NCI-H345 (cell line): ENCODE data around the gene PIGM.
A peak's percentile ranks its signal among the peaks of the same experiment; 100 is the strongest.

Experiments
- DNase-seq: peaks from one replicate; lab custom pipeline; 2025; lab: John Stamatoyannopoulos, UW

The PIGM gene

GRCh38 chr1:160022330-160023310 lies 9.2 kb downstream of the PIGM start:
- DNase-seq, result peak; percentile 18

- DNase-seq, result no peak
These were observed 10.3 kb downstream of the PIGM start for GRCh38 chr1:160021376-160022074.

- DNase-seq, result no peak
These were observed 11.6 kb downstream of the PIGM start for GRCh38 chr1:160020196-160020595.

DNA sequence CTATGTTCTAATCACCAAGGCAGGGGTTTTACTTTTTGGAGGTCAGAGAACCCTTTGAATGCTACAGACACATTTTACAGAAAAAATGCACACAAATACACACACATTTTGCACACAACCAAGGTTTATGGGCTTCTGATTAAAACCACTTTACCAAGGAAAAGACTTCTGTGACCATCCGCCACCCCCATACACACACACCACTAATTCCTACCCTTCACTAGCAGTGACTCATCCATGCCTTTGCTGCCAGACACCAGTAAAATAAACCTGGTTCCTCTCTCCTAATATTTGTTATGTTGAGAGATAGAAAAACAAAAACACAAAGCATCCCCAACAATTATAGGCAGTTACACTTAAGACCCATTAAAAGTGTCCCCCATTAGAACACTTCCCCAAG lies 12.9 kb downstream of the PIGM start:
- DNase-seq, result no peak

GRCh38 chr1:160018347-160018746 lies 13.4 kb downstream of the PIGM start:
- no peak for DNase-seq

GRCh38 chr1:160017592-160017991 lies 14.2 kb downstream of the PIGM start:
- no peak for DNase-seq

DNA sequence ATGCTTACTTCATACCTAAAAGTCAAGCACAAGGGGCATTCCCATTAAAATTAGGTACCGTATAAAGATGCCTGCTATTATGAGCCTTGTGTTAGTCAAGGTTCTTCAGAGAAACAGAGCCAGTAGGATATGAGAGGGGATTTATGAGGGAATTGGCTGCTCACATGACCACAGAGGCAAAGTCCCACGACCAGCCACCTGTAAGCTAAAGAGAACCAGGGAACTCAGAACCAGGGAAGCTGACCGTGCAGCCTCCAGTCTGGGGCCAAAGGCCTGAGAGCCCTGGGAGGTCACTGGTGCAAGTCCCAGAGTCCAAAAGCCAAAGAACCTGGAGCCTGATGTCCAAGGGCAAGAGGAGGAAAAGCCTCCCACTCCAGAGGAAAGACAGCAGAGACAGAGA lies 20.0 kb downstream of the PIGM start:
- no peak for DNase-seq

- no peak for DNase-seq
These were observed 22.0 kb downstream of the PIGM start for GRCh38 chr1:160009801-160010200.

- DNase-seq, result no peak
These were observed 22.7 kb downstream of the PIGM start for GRCh38 chr1:160009081-160009480.

- DNase-seq, result peak; percentile 43
These were observed 24.1 kb downstream of the PIGM start for GRCh38 chr1:160007577-160008200.

DNA sequence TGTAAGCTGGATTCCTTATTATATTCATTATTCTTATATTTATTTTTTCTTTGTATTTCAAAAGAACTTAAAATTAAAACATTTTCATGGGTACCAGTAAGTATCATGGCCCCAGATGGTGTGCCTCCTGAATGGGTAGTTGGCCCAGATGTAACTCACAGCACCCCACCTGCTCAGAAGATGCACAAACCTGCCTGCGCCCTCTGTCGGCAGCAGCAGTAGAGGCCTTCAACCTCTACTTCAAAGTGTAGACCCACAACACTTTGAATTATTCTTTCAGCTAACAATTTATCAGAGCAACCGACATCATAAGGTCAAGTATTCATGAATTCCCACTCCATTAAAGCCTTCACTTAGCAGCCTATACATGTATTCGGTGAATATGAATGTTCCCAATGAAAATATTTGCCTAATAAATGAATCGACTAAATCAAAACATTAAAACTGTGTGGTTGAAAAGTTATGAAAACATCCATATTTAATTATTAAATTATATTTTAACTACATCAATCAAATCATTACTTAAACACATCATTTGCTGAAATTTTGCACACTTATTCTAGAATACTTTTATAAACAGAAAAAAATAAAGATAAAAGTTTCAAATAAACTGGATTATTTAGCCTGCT lies 25.4 kb downstream of the PIGM start:
- DNase-seq, result peak; percentile 79

- DNase-seq, result no peak
These were observed 26.7 kb downstream of the PIGM start for GRCh38 chr1:160005070-160005469.

DNA sequence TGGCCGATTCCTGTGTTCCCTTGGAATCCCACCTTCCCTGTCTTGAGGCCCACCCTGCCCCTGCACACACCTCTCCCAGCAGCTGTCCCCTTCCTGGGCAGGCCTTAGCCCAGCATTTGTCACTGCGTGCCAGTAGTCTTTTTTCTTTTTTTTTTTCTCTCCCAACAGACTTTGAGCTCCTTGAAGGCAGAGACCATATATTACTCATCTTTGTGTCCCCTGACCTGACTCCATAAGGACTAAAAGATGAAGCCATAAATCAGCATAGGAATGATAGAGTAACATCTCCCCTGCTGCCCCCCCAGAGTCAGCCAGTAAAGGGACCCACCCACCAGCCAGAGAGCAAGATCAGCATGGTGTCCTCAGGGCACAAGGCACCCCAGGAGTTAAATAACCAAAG lies 27.4 kb downstream of the PIGM start:
- no peak for DNase-seq

GRCh38 chr1:160004001-160004400 lies 27.8 kb downstream of the PIGM start:
- DNase-seq, result no peak

DNA sequence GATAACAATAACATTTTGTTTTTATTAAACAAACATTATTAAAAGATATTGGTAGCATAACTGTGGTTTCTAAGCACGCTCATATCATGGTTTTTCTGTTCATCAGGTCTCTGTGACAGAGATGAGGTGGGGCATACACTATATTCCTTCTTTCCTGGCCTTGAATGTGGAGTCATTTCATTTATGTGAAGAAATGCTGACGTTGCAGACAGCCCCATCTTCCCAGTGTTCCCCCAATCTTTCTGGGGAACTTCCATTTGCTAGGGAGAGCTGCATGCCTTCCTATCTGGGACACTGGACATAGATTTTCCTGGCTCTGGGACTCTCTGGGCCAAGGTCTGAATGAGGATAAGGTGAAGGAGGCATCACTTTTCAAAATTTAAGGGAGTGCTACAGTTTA lies 30.4 kb downstream of the PIGM start:
- DNase-seq, result no peak

GRCh38 chr1:159999204-159999603 lies 32.6 kb downstream of the PIGM start:
- no peak for DNase-seq

DNA sequence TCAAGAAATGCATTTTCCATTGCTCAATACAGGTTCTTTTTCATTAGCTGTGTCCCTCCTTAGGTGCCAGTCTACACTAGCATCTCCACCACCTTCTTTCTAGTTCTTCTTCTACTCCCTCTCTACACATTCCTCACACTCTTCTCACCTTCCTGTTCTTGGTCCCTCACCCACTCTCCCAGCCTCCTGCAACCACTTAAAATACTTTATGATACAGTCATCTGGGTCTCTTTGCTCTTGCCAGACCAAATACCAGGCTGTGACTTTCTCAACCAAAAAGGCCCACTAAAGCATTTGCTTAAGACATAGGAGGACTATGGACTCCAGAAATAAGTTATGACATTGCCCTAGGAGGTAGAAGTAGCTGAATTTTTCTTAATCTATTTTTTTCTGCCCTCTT lies 35.1 kb downstream of the PIGM start:
- no peak for DNase-seq

DNA sequence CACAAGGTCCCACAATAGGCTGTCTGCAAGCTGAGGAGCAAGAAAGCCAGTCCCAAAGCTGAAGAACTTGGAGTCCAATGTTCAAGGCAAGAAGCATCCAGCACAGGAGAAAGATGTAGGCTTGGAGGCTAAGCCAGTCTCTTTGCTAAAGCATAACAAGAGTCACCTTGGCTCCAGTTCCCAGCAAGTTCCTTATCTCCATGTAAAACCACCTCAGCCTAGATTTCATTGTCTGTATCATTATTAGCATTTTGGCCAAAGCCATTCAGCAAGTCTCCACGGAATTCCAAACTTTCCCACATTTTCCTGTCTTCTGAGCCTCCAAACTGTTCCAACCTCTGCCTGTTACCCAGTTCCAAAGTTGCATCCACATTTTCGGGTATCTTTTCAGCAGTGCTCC lies 36.9 kb downstream of the PIGM start:
- DNase-seq, result no peak

DNA sequence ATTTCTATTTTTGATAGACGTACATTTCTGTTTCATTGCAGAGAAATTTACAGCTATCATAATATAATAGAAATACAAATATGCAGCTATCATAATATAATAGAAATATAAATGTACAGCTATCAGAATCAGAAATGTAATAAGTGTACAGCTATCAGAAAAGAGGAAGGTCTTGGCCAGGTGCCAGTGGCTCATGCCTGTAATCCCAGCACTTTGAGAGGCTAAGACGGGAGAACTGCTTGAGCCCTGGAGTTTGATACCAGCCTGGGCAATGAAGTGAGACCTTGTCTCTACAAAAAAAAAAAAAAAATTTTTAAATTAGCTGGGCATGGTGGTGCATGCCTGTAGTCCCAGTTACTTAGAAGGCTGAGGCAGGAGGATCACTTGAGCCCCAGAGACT lies 37.9 kb downstream of the PIGM start:
- no peak for DNase-seq

DNA sequence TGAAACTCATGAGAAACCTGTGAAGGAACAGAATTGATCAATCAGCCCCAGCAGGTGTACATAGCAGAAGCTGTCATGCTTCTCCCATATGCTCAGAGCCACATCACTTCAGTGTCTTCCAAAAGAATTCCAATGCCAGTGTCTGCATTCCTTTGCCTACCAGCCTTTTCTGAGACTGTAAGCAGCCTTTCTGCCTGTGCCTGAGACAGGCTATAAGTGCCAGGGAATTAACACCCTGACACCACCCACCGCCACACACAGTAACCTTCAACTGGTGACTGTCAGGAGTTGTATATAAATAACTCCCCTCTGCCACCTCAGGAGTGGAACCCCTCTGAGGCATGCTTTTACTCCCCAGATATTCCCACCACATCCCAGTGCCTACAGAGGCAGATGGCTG lies 39.6 kb downstream of the PIGM start:
- DNase-seq, result no peak

GRCh38 chr1:159991513-159991912 lies 40.3 kb downstream of the PIGM start:
- no peak for DNase-seq

DNA sequence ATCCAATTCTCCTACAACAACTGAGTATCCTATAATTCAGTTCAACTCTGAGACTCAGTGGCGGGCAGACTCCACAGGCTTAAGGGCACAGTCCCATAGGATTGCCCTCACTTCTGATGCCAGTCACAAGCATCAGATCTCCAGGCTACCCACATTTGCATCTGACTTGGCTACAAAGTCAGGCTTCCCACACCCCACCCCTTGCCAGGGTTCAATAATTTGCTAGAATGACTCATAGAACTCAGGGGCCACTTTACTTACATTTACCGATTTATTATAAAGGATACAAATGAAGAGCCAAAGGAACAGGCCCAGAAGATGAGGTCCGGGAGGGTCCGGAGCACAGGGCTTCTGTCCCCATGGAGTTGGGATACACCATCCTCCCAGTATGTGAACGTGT lies 41.8 kb downstream of the PIGM start:
- DNase-seq, result no peak
